ENCODE data around the gene FGF18. TPM values are rescaled to one million over a fixed set of nuclear protein-coding genes. Genes with fewer than 3 reads are reported as not detected.

The FGF18 gene
- total and polyA plus RNA-seq, 2 donors (not counting 3 experiments of a cell fraction or from before 2014, with no cell fraction given): 0.04 to 0.27 TPM

DNA sequence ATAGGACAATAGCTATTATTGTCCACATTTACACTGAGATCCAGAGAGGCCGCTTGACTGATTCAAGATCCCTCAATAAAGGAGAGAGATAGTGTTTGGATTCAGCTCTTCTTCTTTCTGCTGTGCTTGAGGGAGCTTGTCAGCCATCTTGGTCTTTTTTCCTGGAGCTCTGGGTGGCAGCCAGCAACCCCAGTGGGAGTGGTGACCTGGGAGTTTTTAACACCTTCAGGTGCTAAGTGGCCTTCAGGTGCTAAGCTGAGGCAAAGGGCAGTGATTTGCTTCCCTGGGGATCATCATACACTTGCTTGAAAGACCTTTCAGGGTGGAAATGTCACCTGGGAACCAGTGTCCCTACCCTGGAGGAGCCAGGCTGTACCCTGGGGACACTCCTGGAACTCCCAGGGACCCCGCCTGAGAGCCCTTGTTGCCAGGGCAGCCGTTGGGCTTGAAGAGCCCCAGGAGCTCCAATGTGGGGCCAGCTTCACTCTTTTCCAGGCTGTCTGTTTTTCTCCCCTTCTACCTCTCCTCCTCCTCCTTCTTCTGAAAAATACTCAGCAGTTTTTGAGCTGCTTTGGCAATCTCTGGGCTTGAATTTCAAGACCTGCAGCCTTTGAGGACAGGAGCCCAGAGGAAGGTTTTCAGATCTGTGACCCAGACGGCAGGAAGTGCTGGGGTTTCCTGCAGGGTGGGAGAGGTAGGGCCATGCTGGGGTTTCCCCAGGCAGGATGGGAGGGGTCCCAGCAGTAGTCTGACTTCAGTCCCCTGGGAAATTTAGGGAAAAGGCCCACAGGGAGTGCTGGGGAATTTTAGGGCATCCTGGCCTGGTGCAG, 59.7 kb downstream of the FGF18 start:
- BruUV-seq (replicated peaks): no TSS peak
- POLR2A ChIA-PET: no interaction called here
- Histone ChIP-seq H3K9me3 (replicated peaks; ENCODE audit: control insufficient read depth, insufficient read depth, low read length) (no peaks in the 10 kb centered on the region), H3K9me1 (replicated peaks; ENCODE audit: control insufficient read depth, extremely low read depth, insufficient read depth, low read length) (no peaks in the 10 kb centered on the region), H3K36me3 (ENCODE audit: control insufficient read depth in 2 of 2, extremely low read depth in 1 of 2, insufficient read depth in 2 of 2, low read length in 2 of 2) (no peaks in the 10 kb centered on the region), H3K4me2 (ENCODE audit: insufficient read depth, low read length) (no peak overlapping the region), H3K79me2 (ENCODE audit: control insufficient read depth, insufficient read depth, low read length) (no peaks in the 10 kb centered on the region), H2AFZ (ENCODE audit: low read depth, low read length) (no peak overlapping the region), H3K4me3 (replicated peaks in 1 of 3; ENCODE audit: insufficient read depth in 1 of 3, low read depth in 1 of 3, low read length in 3 of 3) (no peak overlapping the region), H3K27me3 (ENCODE audit: control insufficient read depth in 2 of 2, insufficient read depth in 2 of 2, low read length in 2 of 2) (peaks cover 14 to 16% of the 10 kb centered on the region in 2 experiments), H3K27ac (ENCODE audit: insufficient read depth, low read depth, low read length) (no peak overlapping the region), H3K9ac (replicated peaks; ENCODE audit: extremely low read depth, insufficient read depth, low read length) (no peak overlapping the region), H3K4me1 (ENCODE audit: control insufficient read depth, extremely low read depth, insufficient read depth, low read length) (no peaks in the 10 kb centered on the region), H4K20me1 (replicated peaks; ENCODE audit: control insufficient read depth, extremely low read depth, insufficient read depth, low read length) (no peaks in the 10 kb centered on the region)
- intact Hi-C loops (cut with micrococcal nuclease) (no loop called here), dilution Hi-C loops (cut with MboI; ENCODE audit: extremely low pct_ligation_motif_present, low sequenced_read_pairs) (no loop called here)
- CTCF ChIA-PET: interaction anchor here (1.0 to 1.6 kb wide), 3 partner anchors 19 to 429 kb away, joined by 3 to 4 read pairs (median 3); partner anchors contain the start of gene FGF18
- FAIRE-seq: no peak
- DNase-seq (ENCODE audit: low read depth, low spot score): no peak
- TF ChIP-seq, protein P1, sequence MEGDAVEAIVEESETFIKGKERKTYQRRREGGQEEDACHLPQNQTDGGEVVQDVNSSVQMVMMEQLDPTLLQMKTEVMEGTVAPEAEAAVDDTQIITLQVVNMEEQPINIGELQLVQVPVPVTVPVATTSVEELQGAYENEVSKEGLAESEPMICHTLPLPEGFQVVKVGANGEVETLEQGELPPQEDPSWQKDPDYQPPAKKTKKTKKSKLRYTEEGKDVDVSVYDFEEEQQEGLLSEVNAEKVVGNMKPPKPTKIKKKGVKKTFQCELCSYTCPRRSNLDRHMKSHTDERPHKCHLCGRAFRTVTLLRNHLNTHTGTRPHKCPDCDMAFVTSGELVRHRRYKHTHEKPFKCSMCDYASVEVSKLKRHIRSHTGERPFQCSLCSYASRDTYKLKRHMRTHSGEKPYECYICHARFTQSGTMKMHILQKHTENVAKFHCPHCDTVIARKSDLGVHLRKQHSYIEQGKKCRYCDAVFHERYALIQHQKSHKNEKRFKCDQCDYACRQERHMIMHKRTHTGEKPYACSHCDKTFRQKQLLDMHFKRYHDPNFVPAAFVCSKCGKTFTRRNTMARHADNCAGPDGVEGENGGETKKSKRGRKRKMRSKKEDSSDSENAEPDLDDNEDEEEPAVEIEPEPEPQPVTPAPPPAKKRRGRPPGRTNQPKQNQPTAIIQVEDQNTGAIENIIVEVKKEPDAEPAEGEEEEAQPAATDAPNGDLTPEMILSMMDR (IDR thresholded peaks at IDR 0.05; ENCODE audit: extremely low read depth in 1 of 2, insufficient read depth in 1 of 2, low read depth in 1 of 2, low read length in 2 of 2): no peak
- no peak for TF ChIP-seq FOS (IDR thresholded peaks at IDR 0.05; ENCODE audit: borderline replicate concordance, insufficient read depth, low read length)
- TF ChIP-seq JUN (IDR thresholded peaks at IDR 0.05; ENCODE audit: borderline replicate concordance, insufficient read depth, insufficient read length, low read depth): no peak

GRCh38 chr5:171479776-171480125, 60.3 kb downstream of the FGF18 start:
- dilution Hi-C loops (cut with MboI; ENCODE audit: extremely low pct_ligation_motif_present, low sequenced_read_pairs): no loop called here
- no TSS peak for BruUV-seq (replicated peaks)

More at GRCh38 chr5:171479776-171480125, 60.3 kb downstream of the FGF18 start:
- POLR2A ChIA-PET: no interaction called here
- Histone ChIP-seq H3K9me3 (replicated peaks; ENCODE audit: control insufficient read depth, insufficient read depth, low read length) (no peaks in the 10 kb centered on the region), H3K27me3 (ENCODE audit: control insufficient read depth in 2 of 2, insufficient read depth in 2 of 2, low read length in 2 of 2) (peaks cover 14 to 16% of the 10 kb centered on the region in 2 experiments), H3K9me1 (replicated peaks; ENCODE audit: control insufficient read depth, extremely low read depth, insufficient read depth, low read length) (no peaks in the 10 kb centered on the region), H3K79me2 (ENCODE audit: control insufficient read depth, insufficient read depth, low read length) (no peaks in the 10 kb centered on the region), H3K4me2 (ENCODE audit: insufficient read depth, low read length) (no peak overlapping the region), H3K4me3 (replicated peaks in 1 of 3; ENCODE audit: insufficient read depth in 1 of 3, low read depth in 1 of 3, low read length in 3 of 3) (no peak overlapping the region), H4K20me1 (replicated peaks; ENCODE audit: control insufficient read depth, extremely low read depth, insufficient read depth, low read length) (no peaks in the 10 kb centered on the region), H3K36me3 (ENCODE audit: control insufficient read depth in 2 of 2, extremely low read depth in 1 of 2, insufficient read depth in 2 of 2, low read length in 2 of 2) (no peaks in the 10 kb centered on the region), H2AFZ (ENCODE audit: low read depth, low read length) (no peak overlapping the region), H3K9ac (replicated peaks; ENCODE audit: extremely low read depth, insufficient read depth, low read length) (no peak overlapping the region), H3K4me1 (ENCODE audit: control insufficient read depth, extremely low read depth, insufficient read depth, low read length) (no peaks in the 10 kb centered on the region), H3K27ac (ENCODE audit: insufficient read depth, low read depth, low read length) (no peak overlapping the region)
- CTCF ChIA-PET: interaction anchor here (1.0 to 1.6 kb wide), 3 partner anchors 20 to 429 kb away, joined by 3 to 4 read pairs (median 3); partner anchors contain the start of gene FGF18
- FAIRE-seq (no peak), DNase-seq (ENCODE audit: low read depth, low spot score) (no peak)
- intact Hi-C loops (cut with micrococcal nuclease): loop anchor here (5.0 to 10.0 kb wide), 2 partner anchors 378 to 565 kb away; no protein-coding TSS in a partner anchor
- TF ChIP-seq JUN (IDR thresholded peaks at IDR 0.05; ENCODE audit: borderline replicate concordance, insufficient read depth, insufficient read length, low read depth) (no peak), GATA2 (IDR thresholded peaks at IDR 0.05; ENCODE audit: insufficient read depth, insufficient read length, low read depth, low read length) (no peak), MAX (IDR thresholded peaks at IDR 0.05; ENCODE audit: insufficient read depth, insufficient read length) (no peak), POLR2A (IDR thresholded peaks at IDR 0.05; ENCODE audit: low read depth, low read length) (no peak)
- TF ChIP-seq, protein P1 (IDR thresholded peaks at IDR 0.05; ENCODE audit: extremely low read depth in 1 of 2, insufficient read depth in 1 of 2, low read depth in 1 of 2, low read length in 2 of 2): no peak

Data from endothelial cell of umbilical vein (primary cell).